ENCODE data around the gene BCAM. TPM values are rescaled to one million over a fixed set of nuclear protein-coding genes. Genes with fewer than 3 reads are reported as not detected.
"Not testable (repeated sequence)": the region's sequence is repeated elsewhere in the genome, so short reads cannot be mapped to it uniquely, and the experiment has no call there.

BCAM gene
- total RNA-seq = 10 to 100 TPM; 37.0 to 55.0 (median 43.0) TPM

- no peak for TF ChIP-seq CTCF (IDR thresholded peaks at IDR 0.05)
- DNase-seq (ENCODE audit: low spot score) = peak; percentile 58
- ATAC-seq (ENCODE audit: low FRiP score) = peak; percentile 91
Observed at GRCh38 chr19:44808463-44809371, at the start of gene BCAM. Gene BCAM (plus strand): TSS chr19:44809103. CDS start chr19:44809125, 22 bp downstream.

GRCh38 chr19:44762038-44762437, 46.9 kb upstream of the BCAM start:
- ATAC-seq (ENCODE audit: low FRiP score) (no peak), DNase-seq (ENCODE audit: low spot score) (no peak)
- no peak for TF ChIP-seq CTCF (IDR thresholded peaks at IDR 0.05)

- no peak for DNase-seq (ENCODE audit: low spot score)
- ATAC-seq (ENCODE audit: low FRiP score) = no peak
- no peak for TF ChIP-seq CTCF (IDR thresholded peaks at IDR 0.05)
Observed at GRCh38 chr19:44765033-44765948, 43.6 kb upstream of the BCAM start.

GRCh38 chr19:44765949-44766335, 43.0 kb upstream of the BCAM start:
- DNase-seq (ENCODE audit: low spot score) (no peak), ATAC-seq (ENCODE audit: low FRiP score) (no peak)
- TF ChIP-seq CTCF (IDR thresholded peaks at IDR 0.05) = no peak

GRCh38 chr19:44767295-44768180, 41.4 kb upstream of the BCAM start:
- DNase-seq (ENCODE audit: low spot score) (no peak), ATAC-seq (ENCODE audit: low FRiP score) (no peak)
- no peak for TF ChIP-seq CTCF (IDR thresholded peaks at IDR 0.05)

GRCh38 chr19:44770550-44771257, 38.2 kb upstream of the BCAM start:
- TF ChIP-seq CTCF (IDR thresholded peaks at IDR 0.05) = peak in 2 of 3 donors; percentile 31 to 72
- ATAC-seq (ENCODE audit: low FRiP score) = peak; percentile 96
- peak; percentile 95 for DNase-seq (ENCODE audit: low spot score)

- not testable (repeated sequence) for ATAC-seq (ENCODE audit: low FRiP score); DNase-seq (ENCODE audit: low spot score)
Observed at GRCh38 chr19:44772144-44772543, 36.8 kb upstream of the BCAM start.

Data from omental fat pad (tissue), 4 donors.